ENCODE measurements around the gene SORCS2.

SORCS2 gene

DNA sequence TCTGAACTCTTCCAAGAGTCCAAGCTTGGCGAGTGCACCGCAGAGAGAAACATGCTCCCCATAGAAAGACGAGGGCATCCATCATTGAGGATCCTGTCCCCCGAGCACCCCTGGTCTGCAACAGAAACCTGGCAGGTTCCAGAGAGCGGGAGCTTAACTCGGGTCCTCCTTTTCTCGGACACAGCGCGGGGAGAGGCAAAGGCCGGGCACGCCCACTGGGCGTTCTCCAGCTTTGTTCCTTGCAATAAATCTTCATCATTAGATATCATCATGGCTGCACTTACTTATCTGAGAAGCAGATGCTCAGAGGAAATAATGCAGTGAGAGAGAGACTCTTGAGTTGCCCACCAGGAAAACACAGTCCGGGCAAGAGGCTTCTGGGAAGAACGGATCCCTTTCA is 332.5 kb downstream of the SORCS2 start:
- Histone ChIP-seq H3K9ac (ENCODE audit: low read length) (no peak overlapping the region), H4K12ac (ENCODE audit: low read depth, low read length) (no peak overlapping the region), H3K79me1 (ENCODE audit: low read length) (no peaks in the 10 kb centered on the region), H2AK5ac (ENCODE audit: low read length) (no peak overlapping the region), H2BK5ac (ENCODE audit: low read depth, low read length, poor library complexity) (no peak overlapping the region), H3K23ac (ENCODE audit: low read length) (no peak overlapping the region), H3K18ac (ENCODE audit: low read length) (no peak overlapping the region), H2BK120ac (ENCODE audit: insufficient read depth, low read length, poor library complexity) (no peak overlapping the region), H2AFZ (ENCODE audit: insufficient read depth, low read length, poor library complexity) (no peak overlapping the region), H3K36me3 (ENCODE audit: control insufficient read depth in 1 of 2, insufficient read depth in 2 of 2, low read length in 2 of 2) (no peaks in the 10 kb centered on the region), H3K4me2 (ENCODE audit: low read length) (no peak overlapping the region), H3K4me1 (ENCODE audit: control insufficient read depth in 1 of 2, insufficient read depth in 2 of 2, low read length in 2 of 2) (no peaks in the 10 kb centered on the region), H3K14ac (ENCODE audit: low read length) (no peak overlapping the region), H3K4ac (ENCODE audit: low read depth, low read length) (no peak overlapping the region), H2BK12ac (ENCODE audit: low read length) (no peak overlapping the region), H4K91ac (ENCODE audit: low read depth, low read length) (no peak overlapping the region), H3K27ac (ENCODE audit: low read depth, low read length) (no peak overlapping the region), H3K4me3 (ENCODE audit: low read depth, low read length) (no peak overlapping the region), H4K8ac (ENCODE audit: low read depth, low read length) (no peak overlapping the region), H3K79me2 (ENCODE audit: control insufficient read depth, insufficient read depth, low read length, poor library complexity) (no peaks in the 10 kb centered on the region), H3K9me3 (ENCODE audit: insufficient read depth, low read depth, low read length) (no peaks in the 10 kb centered on the region), H3K27me3 (ENCODE audit: insufficient read depth, low read length) (no peaks in the 10 kb centered on the region)
- no CpG with 5 or more reads among the region's 14 CpGs for WGBS (ENCODE audit: extremely low coverage, insufficient coverage, insufficient read length)
- DNase-seq, result no peak

DNA sequence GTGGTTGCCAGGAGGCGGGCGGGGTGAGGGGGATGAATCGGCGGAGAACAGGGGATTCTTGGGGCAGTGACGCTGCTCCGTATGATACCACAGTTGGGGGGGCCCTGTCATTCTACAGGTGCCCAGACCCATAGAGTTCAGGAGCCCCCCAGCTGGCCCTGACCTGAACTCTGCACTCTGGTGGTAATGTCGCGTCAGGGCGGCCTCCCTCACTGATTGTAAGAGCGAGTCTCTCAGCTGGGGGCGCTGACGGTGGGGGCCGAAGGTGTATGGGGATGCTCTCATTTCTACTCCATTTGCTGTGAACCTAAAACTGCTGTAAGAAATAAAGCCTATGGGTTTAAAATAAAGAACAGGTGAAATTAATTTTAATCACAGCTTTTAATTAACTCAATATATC is 334.2 kb downstream of the SORCS2 start:
- DNase-seq, result no peak
- no peaks in the 10 kb centered on the region for H3K79me1 ChIP-seq (ENCODE audit: low read length)
- no peak overlapping the region for H3K4ac ChIP-seq (ENCODE audit: low read depth, low read length)
- no peaks in the 10 kb centered on the region for H3K4me1 ChIP-seq (ENCODE audit: control insufficient read depth in 1 of 2, insufficient read depth in 2 of 2, low read length in 2 of 2)
- no peak overlapping the region for H3K4me2 ChIP-seq (ENCODE audit: low read length)
- no peaks in the 10 kb centered on the region for H3K9me3 ChIP-seq (ENCODE audit: insufficient read depth, low read depth, low read length)
- no peak overlapping the region for H3K9ac ChIP-seq (ENCODE audit: low read length)
- H3K23ac ChIP-seq (ENCODE audit: low read length), result no peak overlapping the region
- H3K14ac ChIP-seq (ENCODE audit: low read length), result no peak overlapping the region
- H3K4me3 ChIP-seq (ENCODE audit: low read depth, low read length), result no peak overlapping the region
- H3K18ac ChIP-seq (ENCODE audit: low read length), result no peak overlapping the region
- H2AK5ac ChIP-seq (ENCODE audit: low read length), result no peak overlapping the region
- no peak overlapping the region for H2BK120ac ChIP-seq (ENCODE audit: insufficient read depth, low read length, poor library complexity)
- no peak overlapping the region for H4K12ac ChIP-seq (ENCODE audit: low read depth, low read length)
- H3K27me3 ChIP-seq (ENCODE audit: insufficient read depth, low read length), result no peaks in the 10 kb centered on the region
- no peaks in the 10 kb centered on the region for H3K79me2 ChIP-seq (ENCODE audit: control insufficient read depth, insufficient read depth, low read length, poor library complexity)
- H3K36me3 ChIP-seq (ENCODE audit: control insufficient read depth in 1 of 2, insufficient read depth in 2 of 2, low read length in 2 of 2), result no peaks in the 10 kb centered on the region
- no peak overlapping the region for H4K91ac ChIP-seq (ENCODE audit: low read depth, low read length)
- no CpG with 5 or more reads among the region's 13 CpGs for WGBS (ENCODE audit: extremely low coverage, insufficient coverage, insufficient read length)
- no peak overlapping the region for H2BK12ac ChIP-seq (ENCODE audit: low read length)
- H2BK5ac ChIP-seq (ENCODE audit: low read depth, low read length, poor library complexity), result no peak overlapping the region
- H3K27ac ChIP-seq (ENCODE audit: low read depth, low read length), result no peak overlapping the region
- no peak overlapping the region for H4K8ac ChIP-seq (ENCODE audit: low read depth, low read length)
- no peak overlapping the region for H2AFZ ChIP-seq (ENCODE audit: insufficient read depth, low read length, poor library complexity)

GRCh38 chr4:7526929-7527535 is 334.7 kb downstream of the SORCS2 start:
- Histone ChIP-seq H3K4me3 (ENCODE audit: low read depth, low read length) (no peak overlapping the region), H3K14ac (ENCODE audit: low read length) (no peak overlapping the region), H3K18ac (ENCODE audit: low read length) (no peak overlapping the region), H3K9me3 (ENCODE audit: insufficient read depth, low read depth, low read length) (peaks cover 2% of the 10 kb centered on the region), H3K4me2 (ENCODE audit: low read length) (no peak overlapping the region), H3K36me3 (ENCODE audit: control insufficient read depth in 1 of 2, insufficient read depth in 2 of 2, low read length in 2 of 2) (no peaks in the 10 kb centered on the region), H2AK5ac (ENCODE audit: low read length) (no peak overlapping the region), H4K12ac (ENCODE audit: low read depth, low read length) (no peak overlapping the region), H2BK5ac (ENCODE audit: low read depth, low read length, poor library complexity) (no peak overlapping the region), H3K23ac (ENCODE audit: low read length) (no peak overlapping the region), H3K4me1 (ENCODE audit: control insufficient read depth in 1 of 2, insufficient read depth in 2 of 2, low read length in 2 of 2) (no peaks in the 10 kb centered on the region), H2BK120ac (ENCODE audit: insufficient read depth, low read length, poor library complexity) (no peak overlapping the region), H3K4ac (ENCODE audit: low read depth, low read length) (no peak overlapping the region), H2AFZ (ENCODE audit: insufficient read depth, low read length, poor library complexity) (no peak overlapping the region), H2BK12ac (ENCODE audit: low read length) (no peak overlapping the region), H3K79me2 (ENCODE audit: control insufficient read depth, insufficient read depth, low read length, poor library complexity) (no peaks in the 10 kb centered on the region), H3K9ac (ENCODE audit: low read length) (no peak overlapping the region), H3K27ac (ENCODE audit: low read depth, low read length) (no peak overlapping the region), H4K91ac (ENCODE audit: low read depth, low read length) (no peak overlapping the region), H3K27me3 (ENCODE audit: insufficient read depth, low read length) (no peaks in the 10 kb centered on the region), H4K8ac (ENCODE audit: low read depth, low read length) (no peak overlapping the region), H3K79me1 (ENCODE audit: low read length) (no peaks in the 10 kb centered on the region)
- no CpG with 5 or more reads among the region's 28 CpGs for WGBS (ENCODE audit: extremely low coverage, insufficient coverage, insufficient read length)
- no peak for DNase-seq

GRCh38 chr4:7529368-7530080 is 337.2 kb downstream of the SORCS2 start:
- no CpG with 5 or more reads among the region's 12 CpGs for WGBS (ENCODE audit: extremely low coverage, insufficient coverage, insufficient read length)
- Histone ChIP-seq H4K12ac (ENCODE audit: low read depth, low read length) (no peak overlapping the region), H3K4me2 (ENCODE audit: low read length) (no peak overlapping the region), H3K27me3 (ENCODE audit: insufficient read depth, low read length) (no peaks in the 10 kb centered on the region), H2AK5ac (ENCODE audit: low read length) (no peak overlapping the region), H3K9me3 (ENCODE audit: insufficient read depth, low read depth, low read length) (peaks cover 4% of the 10 kb centered on the region), H3K14ac (ENCODE audit: low read length) (no peak overlapping the region), H2AFZ (ENCODE audit: insufficient read depth, low read length, poor library complexity) (no peak overlapping the region), H3K4ac (ENCODE audit: low read depth, low read length) (no peak overlapping the region), H2BK12ac (ENCODE audit: low read length) (no peak overlapping the region), H3K23ac (ENCODE audit: low read length) (no peak overlapping the region), H2BK120ac (ENCODE audit: insufficient read depth, low read length, poor library complexity) (no peak overlapping the region), H4K91ac (ENCODE audit: low read depth, low read length) (no peak overlapping the region), H3K4me1 (ENCODE audit: control insufficient read depth in 1 of 2, insufficient read depth in 2 of 2, low read length in 2 of 2) (no peaks in the 10 kb centered on the region), H2BK5ac (ENCODE audit: low read depth, low read length, poor library complexity) (no peak overlapping the region), H3K4me3 (ENCODE audit: low read depth, low read length) (no peak overlapping the region), H3K27ac (ENCODE audit: low read depth, low read length) (no peak overlapping the region), H3K18ac (ENCODE audit: low read length) (no peak overlapping the region), H3K79me1 (ENCODE audit: low read length) (no peaks in the 10 kb centered on the region), H3K9ac (ENCODE audit: low read length) (no peak overlapping the region), H4K8ac (ENCODE audit: low read depth, low read length) (no peak overlapping the region), H3K36me3 (ENCODE audit: control insufficient read depth in 1 of 2, insufficient read depth in 2 of 2, low read length in 2 of 2) (no peaks in the 10 kb centered on the region), H3K79me2 (ENCODE audit: control insufficient read depth, insufficient read depth, low read length, poor library complexity) (no peaks in the 10 kb centered on the region)
- no peak for DNase-seq

All from trophoblast cell (in vitro differentiated cells and primary cell).